OCI-M2 (cell line): ENCODE results near the gene SMTNL1.

Source experiments
- DNase-seq: peaks from one replicate; lab custom pipeline; 2025; ENCODE audit not compliant: unreplicated experiment; lab: John Stamatoyannopoulos, UW

Gene SMTNL1

GRCh38 chr11:57586711-57587245, 49.4 kb downstream of the SMTNL1 start:
- no peak for DNase-seq

- no peak for DNase-seq
Observed at GRCh38 chr11:57588046-57588710, 50.8 kb downstream of the SMTNL1 start.

- no peak for DNase-seq
Observed at GRCh38 chr11:57596266-57596885, 59.0 kb downstream of the SMTNL1 start.

- no peak for DNase-seq
Observed at GRCh38 chr11:57597461-57597915, 60.1 kb downstream of the SMTNL1 start, which contains the start of gene SERPING1. TSS of gene SERPING1 (plus strand) at chr11:57597685. CDS start at chr11:57598271, 586 bp downstream.

- DNase-seq, result no peak
Observed at GRCh38 chr11:57597916-57598830, 60.8 kb downstream of the SMTNL1 start.

GRCh38 chr11:57598831-57599155, 61.4 kb downstream of the SMTNL1 start:
- DNase-seq, result no peak

- no peak for DNase-seq
Observed at GRCh38 chr11:57599381-57599780, 62.0 kb downstream of the SMTNL1 start.
